ENCODE results near the gene COL5A1.

COL5A1 gene

DNA sequence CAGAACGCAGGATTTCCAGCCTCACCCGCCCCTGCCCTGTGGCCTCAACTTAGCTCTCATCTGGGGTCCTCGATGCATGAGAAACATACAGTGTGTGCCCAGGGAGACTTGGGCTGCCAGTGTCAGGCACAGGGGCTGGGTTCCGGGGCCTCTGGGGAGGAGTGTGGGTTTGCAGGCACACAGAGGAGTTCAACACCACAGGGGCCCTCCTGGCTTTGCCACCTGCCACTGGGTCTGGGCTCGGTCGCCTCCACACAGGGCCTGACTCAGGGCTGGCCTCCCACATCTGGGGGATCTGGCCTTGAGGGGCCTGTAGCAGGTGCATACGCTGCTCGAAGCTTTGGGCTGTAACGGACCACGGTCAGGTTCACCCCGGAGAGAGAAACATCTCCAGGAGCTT lies 111.6 kb downstream of the COL5A1 start:
- DNase-seq (ENCODE audit: low read depth), result no peak
- TF ChIP-seq, protein P1, sequence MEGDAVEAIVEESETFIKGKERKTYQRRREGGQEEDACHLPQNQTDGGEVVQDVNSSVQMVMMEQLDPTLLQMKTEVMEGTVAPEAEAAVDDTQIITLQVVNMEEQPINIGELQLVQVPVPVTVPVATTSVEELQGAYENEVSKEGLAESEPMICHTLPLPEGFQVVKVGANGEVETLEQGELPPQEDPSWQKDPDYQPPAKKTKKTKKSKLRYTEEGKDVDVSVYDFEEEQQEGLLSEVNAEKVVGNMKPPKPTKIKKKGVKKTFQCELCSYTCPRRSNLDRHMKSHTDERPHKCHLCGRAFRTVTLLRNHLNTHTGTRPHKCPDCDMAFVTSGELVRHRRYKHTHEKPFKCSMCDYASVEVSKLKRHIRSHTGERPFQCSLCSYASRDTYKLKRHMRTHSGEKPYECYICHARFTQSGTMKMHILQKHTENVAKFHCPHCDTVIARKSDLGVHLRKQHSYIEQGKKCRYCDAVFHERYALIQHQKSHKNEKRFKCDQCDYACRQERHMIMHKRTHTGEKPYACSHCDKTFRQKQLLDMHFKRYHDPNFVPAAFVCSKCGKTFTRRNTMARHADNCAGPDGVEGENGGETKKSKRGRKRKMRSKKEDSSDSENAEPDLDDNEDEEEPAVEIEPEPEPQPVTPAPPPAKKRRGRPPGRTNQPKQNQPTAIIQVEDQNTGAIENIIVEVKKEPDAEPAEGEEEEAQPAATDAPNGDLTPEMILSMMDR (IDR thresholded peaks at IDR 0.05; ENCODE audit: low read depth, low read length, missing control alignments), result no peak
- H3K4me3 ChIP-seq (ENCODE audit: low read depth, low read length), result no peak overlapping the region

DNA sequence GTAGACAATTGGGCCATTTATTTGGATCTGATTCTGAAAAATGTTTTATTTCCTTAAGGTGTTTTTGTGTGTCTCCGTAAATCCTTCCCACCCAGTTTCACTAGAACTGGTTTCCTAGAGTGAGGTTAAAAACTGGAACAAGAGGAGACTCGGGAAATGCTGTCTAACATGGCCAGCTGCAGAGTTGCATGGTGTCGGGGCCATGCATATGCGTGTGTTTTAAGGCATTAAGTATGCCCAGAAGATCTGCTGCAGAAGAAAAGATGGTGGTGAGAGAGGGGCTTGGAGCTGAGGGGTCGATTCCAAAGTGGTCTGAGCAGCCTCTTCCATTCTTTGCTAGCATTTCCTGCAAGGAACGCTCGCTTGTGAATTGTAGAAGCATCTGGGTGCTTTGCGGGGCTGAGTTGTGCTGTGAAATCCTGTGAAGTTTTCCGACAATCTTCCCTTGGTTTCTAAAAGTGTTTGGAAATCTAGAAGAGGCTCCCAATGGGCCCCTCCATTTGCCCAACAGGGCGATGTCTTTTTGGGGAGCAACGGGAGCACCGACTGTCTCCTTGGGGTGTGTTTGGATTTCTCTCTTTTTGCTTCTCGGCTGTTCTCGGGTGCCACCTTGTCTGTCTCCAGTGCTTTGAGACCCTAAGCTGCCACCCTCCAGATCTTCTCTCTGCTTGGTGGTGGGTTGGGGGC lies 113.8 kb downstream of the COL5A1 start:
- TF ChIP-seq, protein P1 (IDR thresholded peaks at IDR 0.05; ENCODE audit: low read depth, low read length, missing control alignments), result no peak
- DNase-seq (ENCODE audit: low read depth), result no peak
- no peak overlapping the region for H3K4me3 ChIP-seq (ENCODE audit: low read depth, low read length)

DNA sequence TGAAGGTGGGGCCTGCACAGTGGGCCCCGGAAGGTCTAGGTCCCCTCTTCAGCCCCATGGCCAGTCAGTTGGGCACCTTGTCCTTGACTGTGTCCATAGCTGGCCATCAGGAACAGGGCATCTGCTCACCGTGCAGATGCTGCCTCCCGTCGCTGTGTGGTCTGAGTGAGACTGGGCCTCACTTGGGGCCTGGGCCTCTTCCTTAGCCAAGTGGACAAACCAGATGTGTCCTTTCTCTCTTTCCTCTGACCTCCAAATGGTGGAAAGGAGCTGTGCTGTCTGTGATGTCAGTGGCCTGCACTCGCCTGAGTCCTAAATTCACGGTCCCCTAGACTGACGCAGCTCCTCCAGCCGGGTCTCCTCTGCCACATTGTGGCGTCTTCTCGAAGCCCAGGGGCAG lies 114.5 kb downstream of the COL5A1 start:
- TF ChIP-seq, protein P1 (IDR thresholded peaks at IDR 0.05; ENCODE audit: low read depth, low read length, missing control alignments), result no peak
- no peak overlapping the region for H3K4me3 ChIP-seq (ENCODE audit: low read depth, low read length)
- DNase-seq (ENCODE audit: low read depth), result no peak

DNA sequence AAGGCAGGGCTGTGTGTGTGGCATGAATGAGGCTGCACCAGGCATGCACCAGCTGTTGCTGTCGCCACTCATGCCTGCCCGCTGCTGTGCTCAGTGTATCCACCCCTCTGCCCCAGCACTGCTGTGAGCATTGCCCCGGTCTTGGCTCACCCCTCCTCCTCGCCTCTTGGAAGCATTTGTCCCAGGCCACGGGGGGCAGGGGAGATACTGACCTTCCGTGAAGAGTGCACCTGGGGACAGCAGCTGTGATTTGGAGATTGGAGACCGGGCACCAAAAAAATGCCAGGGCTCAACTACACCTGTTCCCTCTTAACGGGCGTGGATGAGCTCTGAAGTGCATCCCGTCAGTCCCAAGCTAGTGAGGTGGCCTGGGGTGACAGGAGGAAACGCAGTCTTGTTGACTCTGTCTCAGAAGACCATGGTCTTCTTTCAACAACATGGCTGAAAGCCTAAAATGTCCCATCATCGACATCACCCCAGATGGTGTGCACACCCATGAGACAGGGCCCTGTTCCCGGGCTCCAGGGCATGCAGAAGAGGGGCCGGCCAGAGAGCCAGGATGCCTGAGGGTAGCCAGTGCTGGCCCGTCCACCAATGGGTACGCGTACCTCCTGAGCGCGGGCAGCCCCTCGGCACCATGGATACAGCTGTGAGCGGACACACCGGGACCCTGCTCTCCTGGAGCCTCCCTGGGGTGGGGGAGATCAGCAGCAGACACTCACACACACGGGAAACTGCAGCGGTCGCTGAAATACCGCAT lies 115.8 kb downstream of the COL5A1 start:
- TF ChIP-seq, protein P1 (IDR thresholded peaks at IDR 0.05; ENCODE audit: low read depth, low read length, missing control alignments), result no peak
- no peak overlapping the region for H3K4me3 ChIP-seq (ENCODE audit: low read depth, low read length)
- DNase-seq (ENCODE audit: low read depth), result no peak

DNA sequence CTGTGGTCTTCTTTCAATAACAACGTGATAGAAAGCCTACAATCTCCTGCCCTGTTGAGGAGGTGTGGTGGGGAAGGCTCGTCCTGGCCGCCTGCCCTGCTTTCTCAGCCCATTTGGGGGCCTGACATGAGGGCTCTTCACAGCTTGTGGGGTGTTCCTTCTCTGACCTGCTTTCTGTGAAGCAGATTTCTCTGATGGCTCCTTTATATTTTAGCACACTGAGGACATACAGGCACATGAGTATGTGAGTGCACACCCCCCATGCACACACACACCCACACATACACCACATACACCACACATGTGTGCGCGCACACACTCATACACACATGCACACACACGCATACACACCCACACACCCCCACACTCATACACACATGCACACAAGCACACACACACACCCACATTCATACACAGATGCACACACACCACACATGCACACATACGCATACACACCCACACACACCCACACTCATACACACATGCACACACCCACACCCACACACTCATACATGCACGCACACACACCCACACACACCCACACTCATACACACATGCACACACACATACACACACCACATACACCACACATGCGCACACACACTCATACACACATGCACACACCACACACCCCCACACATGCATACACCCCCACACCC lies 117.5 kb downstream of the COL5A1 start:
- H3K4me3 ChIP-seq (ENCODE audit: low read depth, low read length), result no peak overlapping the region
- TF ChIP-seq, protein P1 (IDR thresholded peaks at IDR 0.05; ENCODE audit: low read depth, low read length, missing control alignments), result no peak
- DNase-seq (ENCODE audit: low read depth), result no peak

DNA sequence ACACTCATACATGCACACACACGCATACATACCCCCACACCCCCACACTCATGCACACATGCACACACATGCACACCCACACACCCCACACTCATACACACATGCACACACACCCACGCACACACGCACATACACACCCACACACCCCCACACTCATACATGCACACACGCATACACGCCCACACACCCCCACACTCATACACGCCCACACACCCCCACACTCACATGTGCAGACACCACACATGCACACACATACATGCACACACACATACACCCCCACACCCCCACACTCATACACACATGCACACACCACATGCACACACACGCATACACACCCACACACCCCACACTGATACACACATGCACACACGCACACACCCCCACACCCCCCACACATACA lies 118.3 kb downstream of the COL5A1 start:
- no peak for DNase-seq (ENCODE audit: low read depth)
- TF ChIP-seq, protein P1 (IDR thresholded peaks at IDR 0.05; ENCODE audit: low read depth, low read length, missing control alignments), result no peak

More for the DNA sequence above, 118.3 kb downstream of the COL5A1 start:
- no peak overlapping the region for H3K4me3 ChIP-seq (ENCODE audit: low read depth, low read length)

All from GM12864 (cell line).